Suppressor macrophage (primary cell): ENCODE results near the gene MAD1L1.

ENCODE experiments used
- DNase-seq, 4 experiments: peaks; one replicate each; pipeline ENCODE4 v3.0.0-alpha.2; 2020 to 2022

Gene MAD1L1

DNA sequence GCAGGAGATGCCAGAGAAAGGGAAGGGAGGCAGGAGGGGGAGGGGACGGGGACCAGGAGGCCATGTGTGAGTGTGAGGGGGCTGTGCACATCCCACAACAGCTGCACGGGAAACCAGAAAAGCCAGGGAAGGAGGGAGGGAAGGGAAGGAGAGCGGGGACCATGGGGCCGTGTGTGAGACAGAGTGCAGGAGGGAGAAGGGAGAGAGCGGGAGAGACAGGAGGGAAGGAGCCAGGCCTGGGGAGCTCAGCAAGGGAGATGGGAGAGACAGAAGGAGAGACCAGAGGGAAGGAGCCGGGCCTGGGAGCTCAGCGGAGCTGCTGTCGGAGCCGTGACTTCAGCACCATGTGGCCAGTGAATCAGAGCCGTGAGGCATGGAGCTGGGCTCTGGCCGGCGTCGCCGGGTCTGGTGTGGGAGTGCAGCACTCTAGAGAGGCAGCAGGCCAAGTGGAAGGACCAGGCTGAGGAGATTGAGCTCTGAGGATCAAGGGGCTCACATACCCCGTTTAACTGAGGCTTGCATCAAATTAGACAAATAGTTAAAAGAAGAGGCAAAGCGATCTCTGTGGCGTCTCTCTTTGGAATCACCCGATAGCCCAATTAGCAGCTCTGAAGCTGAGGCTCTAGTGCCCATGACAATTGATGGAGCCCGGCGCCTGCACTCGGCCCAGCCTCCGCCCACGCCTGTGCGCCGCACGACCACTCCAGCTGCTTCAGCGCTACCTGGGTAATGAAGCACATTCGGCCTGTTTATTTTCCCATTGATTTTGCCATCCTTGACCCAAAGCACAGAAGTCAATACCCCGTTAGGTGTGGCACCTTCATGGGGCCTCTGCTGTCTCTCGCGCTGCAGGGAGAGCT lies 150.4 kb downstream of the MAD1L1 start:
- no peak for DNase-seq

DNA sequence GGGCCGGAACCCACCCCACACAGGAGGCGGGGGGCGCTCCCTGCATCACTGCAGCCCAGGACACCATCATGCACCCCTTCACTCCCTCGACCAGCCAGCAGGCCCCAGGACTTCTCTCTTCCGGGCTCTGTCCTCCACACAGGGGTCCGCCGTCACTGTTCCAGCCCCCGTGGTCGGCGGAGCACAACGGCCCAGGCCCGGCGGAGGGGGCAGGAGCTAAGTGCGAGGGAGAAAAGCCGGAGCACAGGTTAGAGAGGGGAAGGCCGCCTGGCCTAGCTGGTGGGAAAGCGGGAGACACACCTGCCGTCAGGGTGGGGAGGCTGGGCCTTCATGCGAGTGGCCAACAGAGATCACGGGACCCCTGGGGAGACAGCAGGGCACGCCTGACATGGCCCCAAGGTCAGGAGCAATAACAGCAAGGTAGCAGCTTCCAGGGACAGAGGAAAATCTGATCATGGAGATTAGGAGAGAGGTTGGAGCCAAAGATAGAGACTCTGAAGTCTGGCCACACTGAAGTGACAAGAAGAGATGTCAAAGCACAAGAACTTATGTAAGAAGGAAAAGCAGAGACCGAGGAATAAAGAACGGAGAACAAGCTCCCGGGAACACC lies 151.1 kb downstream of the MAD1L1 start:
- no peak for DNase-seq

DNA sequence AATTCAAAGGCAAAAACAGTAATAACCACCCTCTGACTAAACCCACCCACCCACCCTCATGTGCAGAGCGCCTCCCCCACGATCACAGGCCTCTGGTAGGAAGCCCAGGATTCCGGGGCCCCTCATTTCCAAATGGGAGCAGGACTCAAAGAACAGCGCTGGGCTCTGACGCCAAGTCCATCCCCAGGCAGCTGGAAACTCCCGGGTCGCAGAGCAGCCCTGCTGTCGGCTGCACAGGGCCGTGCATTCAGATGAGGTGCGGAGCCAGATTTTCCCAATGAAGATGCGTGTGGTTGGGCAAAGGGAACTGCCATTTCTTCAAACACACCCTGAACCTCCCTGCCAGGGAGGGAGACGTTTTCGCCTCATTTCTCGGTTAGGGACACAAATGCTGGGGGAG lies 152.3 kb downstream of the MAD1L1 start:
- no peak for DNase-seq

DNA sequence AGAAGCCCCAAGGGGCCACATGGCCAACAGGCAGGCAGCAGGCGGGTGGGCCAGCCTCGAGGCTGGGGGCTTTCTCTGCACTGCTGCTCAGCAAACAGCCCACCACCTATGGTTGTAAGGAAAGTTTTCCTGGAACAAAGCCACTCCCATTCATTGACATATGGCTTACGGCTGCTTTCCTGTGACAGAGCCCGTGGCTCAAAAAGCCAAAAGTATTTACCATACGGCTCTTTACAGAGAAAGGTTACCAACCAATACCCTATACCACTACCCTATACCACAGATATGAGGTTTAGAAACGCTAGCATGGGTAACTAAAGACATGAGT lies 152.7 kb downstream of the MAD1L1 start:
- DNase-seq, result no peak

DNA sequence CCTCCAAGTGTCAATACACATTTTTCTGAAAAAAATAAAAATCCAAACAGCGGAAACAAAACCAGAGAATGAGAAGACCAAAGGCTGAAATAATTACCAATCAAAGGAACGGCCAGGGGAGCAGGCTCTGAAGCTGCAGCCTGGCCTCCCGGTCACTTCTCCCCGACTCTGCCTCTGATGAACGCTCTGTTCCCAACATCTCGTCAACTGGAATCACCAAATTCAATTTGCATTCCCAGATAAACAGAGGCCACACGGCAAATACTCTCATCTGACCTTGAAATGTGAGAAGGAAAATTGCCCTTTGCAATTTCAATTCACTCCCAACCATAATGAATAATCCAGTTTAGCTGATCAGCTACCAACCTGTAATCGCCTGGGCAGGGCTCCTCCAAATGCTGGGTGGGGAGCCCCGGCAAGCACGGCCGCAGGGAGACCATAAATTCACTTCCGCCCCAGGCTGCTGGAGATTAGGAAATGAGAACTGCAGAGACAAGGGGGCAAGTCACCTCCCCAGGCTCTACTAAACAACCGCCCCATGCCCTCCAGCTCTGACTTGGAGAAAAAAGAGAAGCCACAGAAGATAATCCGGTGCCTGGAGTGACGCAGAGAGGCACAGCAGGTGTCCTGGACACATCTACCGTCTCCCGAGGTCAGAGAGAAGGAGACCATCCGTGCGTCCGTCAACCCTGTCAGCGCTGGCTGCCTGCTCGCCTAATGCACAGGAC lies 153.2 kb downstream of the MAD1L1 start:
- peak; percentile 37 to 52 (median 44) for DNase-seq

DNA sequence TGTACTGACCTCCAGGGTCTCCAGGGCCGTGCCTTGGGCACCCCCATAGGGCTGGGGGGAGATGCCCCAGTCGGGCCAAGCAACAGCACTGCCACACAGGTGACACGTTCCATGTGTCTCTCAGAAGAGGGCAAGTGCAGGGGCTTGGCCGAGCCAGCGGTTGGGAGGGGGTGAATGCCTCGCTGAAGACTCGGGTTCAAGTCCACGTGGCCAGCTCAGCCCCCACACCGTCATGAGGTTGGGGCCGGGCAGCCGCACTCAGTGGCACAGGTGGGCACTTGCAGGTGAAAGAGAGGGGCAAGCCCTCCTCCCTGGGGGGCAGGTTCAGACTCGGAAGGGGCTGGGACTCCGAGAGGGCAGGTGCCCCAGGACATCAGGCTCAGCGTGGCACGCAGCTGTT lies 153.8 kb downstream of the MAD1L1 start:
- DNase-seq, result no peak

DNA sequence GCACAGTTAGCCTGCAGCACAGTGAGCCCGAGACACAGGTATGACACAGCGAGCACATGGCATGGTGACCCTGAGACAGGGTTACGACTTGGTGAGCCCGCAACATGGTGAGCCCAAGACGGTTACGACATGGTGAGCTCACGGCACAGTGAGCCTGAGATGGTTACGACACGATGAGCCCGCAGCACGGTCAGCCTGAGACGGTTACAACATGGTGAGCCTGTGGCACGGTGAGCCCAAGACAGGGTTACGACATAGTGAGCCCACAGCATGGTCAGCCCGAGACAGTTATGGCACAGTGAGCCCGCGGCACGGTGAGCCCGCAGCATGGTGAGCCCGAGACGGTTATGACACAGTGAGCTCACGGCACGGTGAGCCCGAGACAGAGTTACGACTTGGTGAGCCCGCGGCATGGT lies 156.1 kb downstream of the MAD1L1 start:
- DNase-seq, result peak; percentile 62 to 84 (median 72)

DNA sequence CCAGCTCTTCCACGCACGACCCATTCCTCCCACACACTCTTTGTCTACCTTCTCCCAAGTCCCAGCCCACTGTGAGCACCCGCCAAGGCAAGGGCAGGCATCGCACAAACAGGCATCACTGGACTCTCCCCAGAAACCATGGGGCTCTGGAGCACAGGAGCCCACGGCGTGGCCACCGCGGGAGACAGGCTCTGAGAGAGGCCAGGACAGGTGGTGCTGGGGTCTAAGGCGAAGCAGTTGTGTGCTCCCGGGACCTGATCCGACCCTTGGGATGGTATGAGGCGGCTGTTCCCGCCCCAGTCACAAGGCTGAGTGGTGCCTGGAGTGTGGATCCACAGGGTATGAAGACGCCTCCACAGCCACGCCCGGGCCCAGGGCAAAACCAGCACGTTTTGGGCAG lies 156.9 kb downstream of the MAD1L1 start:
- DNase-seq, result no peak

DNA sequence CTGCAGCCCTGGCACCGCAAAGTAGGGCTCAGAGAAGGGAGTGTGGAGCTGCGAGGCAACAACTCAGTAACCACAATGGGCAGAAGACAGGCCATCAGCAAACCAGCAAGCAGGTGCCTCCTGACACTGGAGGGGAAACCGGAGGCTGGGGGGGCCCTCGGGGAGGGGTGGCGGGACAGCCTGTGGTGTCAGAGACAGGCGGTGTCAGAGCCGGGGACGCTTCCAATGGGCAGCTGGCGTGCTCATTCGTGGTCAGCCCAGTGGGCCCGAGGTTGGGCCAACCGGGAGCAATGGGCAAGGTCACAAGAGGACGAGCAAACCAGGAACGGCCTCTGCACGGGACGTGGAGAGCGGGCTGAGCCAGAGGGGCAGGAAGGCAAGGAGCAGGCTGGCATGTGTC lies 158.1 kb downstream of the MAD1L1 start:
- peak in 1 of 4 experiments; percentile 17 for DNase-seq

DNA sequence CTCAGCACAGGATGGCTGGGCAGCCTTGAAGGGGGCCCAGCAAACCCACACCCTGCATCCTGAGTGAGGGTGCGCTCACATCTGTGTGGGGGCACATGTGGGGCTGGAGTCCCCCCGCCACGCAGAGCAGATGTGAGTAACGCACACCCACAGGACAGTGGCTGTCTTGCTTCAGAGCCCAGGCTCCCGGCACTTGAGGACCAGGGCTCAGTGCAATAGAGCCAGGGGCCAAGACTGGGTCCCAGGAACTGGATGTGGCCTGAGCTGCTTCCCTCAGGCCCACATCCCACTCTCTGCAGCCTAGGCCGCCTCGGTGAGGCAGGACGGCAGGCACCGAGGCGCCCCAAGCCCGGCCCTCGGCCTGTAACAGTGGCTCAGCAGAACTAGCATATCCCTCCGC lies 159.9 kb downstream of the MAD1L1 start:
- DNase-seq, result no peak

DNA sequence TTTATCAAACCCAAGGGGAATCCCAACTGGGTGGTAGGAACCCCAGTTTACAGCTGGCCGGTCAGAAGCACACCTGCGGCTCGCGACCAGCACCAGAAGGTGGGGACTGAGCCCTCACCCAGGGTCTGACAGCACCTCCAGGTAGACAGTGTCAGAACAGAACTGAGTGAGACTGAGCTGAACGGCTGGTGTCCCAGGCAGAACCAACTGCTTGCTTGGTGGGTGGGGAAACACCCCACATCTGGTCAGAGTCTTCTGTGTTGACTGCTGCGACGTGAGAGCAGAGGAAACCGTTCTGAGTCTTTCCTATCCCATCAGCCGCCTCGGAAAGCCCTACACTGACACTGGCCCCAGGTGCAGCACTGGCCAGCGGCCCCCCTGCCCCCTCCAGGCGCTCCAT lies 160.7 kb downstream of the MAD1L1 start:
- no peak for DNase-seq

DNA sequence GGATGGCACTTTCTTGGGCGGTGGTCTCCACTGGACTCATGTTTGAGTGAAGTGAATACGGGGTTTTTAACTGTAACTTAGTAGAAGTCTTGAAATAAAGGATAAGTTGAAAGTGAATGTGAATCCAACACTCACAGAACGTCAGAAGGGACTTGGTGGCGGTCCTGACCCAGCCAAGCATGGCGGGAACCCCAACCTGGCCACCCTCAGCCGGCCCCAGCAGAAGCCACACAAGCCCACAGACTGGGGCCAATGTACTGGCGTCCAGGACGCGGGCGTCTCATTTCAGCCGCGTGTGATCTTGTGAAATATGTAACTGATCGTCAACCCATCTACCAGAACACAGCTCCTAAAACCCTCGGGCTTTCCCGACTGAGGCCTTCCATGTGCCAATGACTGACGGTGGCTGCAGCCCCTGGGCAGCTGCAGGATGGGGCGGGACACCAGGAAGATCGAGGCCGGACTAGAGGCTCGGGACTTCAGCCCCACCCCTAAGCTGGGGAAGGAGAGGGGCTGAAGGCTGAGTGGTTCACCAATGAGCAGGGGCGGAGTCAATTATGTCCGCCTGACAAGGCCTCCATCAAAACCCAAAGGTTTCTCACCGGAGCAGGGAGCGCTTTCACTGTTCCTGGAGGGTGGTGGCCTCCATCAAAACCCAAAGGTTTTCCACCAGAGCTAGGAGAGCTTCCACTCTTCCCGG lies 161.5 kb downstream of the MAD1L1 start:
- DNase-seq, result no peak

DNA sequence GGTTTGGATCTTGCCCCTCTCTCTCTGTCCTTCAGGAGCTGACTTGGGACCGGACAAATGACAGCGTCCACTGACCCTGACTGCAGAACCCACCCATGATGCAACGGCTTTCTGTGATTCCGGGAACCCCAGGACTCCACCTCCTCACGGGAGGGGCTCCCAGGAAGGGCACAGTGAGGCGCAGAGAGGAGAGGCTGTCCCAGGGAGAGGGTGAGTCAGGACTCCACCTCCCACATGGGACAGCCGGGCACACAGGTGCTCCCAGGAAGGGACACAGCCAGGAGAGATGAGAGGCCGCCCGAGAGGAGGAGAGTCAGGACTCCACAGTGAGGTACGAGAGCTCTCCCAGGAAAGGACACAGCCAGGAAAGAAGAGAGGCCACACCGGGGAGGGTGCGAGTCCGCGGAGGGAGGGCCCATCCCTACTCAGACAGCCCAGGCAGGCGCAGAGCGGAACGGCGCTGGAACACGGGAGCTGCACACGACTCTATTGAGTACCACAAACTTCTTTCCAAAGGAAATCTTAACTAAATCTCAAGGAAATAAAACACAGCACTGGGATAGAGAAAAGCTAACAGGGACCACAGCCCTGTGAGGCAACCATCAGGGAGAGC lies 162.5 kb downstream of the MAD1L1 start:
- DNase-seq, result no peak

DNA sequence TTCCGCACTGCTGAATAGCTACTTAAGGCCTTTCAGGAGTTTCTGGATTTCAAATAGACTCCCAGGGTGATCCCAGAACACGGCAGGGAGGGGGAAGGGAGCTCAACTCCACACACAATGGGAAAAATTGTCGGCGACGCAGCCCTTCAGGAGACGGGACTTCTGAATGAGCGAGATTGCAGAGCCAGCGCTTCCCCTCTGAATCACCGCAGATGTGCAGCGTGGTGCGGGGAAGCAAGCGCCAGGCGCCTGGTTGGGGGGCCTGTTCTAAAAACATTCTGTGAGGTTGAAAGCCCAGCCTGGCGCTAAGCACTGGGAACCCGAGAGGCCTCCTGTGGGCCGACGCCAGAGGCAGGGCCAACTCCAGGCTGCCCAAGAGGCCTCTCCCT lies 163.3 kb downstream of the MAD1L1 start:
- no peak for DNase-seq

DNA sequence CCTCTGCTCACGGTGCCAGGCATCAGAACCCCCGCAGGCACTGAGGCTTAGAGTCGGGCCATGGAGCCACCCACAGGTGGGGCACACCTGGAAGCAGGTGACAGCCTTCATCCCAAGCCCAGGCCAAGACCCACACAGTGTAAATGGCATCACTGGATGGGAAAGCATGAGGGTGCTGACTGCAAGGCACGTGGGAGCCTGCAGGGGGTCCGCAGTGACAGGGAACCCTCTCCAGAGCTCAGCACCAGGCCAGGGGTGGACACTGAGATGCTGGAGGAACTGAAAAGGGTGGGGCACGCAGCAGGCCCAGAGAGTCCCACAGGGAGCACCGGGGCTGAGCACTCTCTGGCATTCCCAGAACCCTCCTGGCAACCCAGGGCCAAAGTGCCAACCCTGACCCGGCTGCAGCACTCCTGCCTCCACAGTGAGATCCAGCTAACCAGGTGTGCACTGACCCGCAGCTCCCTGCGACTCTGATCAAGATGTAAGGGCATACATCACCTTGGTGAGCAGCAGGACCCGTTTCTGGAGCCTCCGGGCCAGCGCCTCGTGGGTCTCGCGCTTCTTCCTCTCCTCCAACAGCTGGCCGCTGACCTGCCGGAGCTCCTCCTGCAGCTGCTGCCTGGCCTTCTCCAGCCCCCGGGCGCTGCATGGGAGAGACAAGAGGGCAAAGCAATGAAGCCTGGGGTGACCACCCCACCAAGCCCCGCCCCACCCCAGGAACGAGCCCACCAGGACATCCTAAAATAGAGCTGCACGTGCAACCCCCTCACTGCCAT lies 163.9 kb downstream of the MAD1L1 start:
- DNase-seq, result no peak

DNA sequence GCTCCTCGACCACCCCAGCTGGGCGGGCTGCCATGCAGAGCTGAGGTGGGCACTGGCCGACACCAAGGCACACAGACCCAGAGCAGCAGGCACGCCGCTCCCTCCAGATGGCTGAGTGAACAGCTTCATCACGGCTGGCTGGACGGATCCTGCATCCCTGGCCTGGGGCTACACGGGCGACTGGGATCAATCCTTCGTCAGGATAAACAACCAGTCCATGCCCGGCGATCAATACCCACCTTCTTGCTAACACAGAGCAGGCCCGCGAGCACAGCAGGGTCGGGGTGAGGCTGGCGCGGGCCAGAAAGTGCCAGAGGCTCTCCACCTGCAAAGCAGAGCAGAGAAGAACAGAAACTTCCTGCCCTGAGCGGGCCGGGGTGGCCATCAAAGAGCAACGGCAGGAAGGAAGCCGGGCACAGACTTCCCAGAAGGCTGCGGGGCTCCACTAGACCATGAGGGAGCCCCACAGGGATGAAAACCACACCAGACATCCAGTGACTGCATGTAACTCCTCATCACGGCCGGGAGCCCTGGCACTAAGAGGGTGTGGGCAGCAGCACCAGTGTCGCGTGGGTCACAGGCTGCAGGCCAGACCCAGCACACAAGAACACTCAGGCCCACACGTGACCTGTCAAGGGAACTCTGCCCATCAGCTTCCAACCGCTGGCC lies 166.4 kb downstream of the MAD1L1 start:
- no peak for DNase-seq

DNA sequence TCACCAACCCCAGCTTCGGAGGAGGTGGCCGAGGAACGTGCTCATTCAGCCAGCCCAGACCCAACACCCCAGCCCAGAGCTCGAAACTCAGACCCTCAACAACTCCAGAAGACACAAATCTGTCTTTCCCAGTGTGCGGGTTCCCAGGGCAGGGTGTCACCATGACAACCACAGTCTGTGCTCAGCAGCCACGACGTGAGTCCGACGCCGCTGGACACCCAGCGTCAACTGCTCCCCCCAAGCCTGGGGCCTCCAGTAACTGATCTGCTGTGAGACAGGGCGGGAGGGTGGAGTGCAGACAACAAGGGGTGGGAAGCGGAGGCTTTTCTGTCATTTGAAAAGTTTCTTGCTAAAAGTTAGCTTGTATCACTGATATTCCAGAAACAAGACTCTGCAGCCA lies 167.2 kb downstream of the MAD1L1 start:
- DNase-seq, result no peak

DNA sequence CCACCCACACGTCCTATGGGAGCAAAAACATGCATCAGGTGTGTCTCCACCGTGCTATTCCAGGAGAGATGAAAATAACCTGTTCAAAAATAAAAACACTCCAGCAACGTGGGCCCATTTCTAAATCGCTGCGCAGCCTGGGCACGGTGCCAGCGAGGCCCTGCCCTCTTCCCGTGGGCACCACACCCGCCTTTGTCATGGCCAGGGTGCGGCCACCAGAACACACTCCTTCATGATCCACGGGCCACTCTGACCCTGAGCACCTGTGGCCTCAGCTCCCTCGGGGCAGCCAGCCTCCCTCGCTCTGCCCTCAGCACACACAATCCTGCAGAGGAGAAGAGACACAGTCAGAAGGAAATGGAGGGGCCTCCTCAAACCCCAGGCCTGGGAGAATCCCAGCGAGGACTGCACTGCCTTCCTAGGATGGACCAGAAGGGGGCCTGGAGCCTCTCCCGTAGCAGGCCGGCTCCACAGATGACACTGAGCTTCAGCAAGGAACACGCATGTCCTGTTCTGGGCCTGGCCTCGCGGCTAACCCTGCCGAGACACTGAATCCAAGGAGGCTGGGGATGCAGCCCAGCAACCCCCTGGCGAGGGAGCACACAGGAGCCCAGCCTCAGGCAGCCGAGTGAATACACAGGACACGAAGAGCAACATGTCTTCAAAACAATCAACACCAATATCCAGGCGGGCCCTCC lies 169.0 kb downstream of the MAD1L1 start:
- DNase-seq, result peak in 2 of 4 experiments; percentile 28 to 35

DNA sequence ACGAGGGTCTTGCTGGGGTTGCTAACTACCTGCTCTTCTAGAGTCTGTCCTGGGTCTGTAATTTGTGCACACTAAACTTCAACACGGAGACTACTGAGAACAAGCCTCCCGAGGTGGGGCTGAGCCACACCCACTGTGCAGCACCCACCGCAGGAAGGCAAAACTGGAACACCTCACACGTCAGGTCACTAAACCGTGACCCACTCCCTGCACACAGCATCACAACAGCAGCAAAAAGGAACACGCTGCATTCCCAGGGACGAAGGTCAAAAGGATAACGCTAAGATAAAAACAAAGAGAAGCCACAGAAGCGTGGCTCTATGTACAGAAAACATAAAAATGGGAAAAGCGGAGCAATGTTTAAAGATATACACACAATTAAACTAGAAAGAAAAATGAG lies 170.1 kb downstream of the MAD1L1 start:
- DNase-seq, result no peak

DNA sequence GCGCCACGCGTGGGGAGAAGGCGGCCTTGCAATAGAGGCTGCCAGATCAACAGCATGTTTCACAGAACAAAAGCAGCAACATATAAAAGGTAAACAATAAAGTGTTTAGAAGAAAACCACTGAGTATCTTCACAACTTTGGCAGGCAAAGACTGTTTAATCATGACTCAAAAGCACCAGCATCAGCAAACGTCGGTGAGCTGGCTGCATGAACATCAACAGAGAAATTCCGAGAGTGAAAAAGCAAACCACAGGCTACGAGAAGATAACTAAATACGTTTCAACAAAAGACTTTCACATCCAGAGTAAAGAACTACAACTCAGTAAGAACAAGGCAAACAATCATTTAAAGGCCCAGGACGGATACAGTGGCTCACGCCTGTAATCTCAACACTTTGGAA lies 172.0 kb downstream of the MAD1L1 start:
- DNase-seq, result no peak
